A549 (cell line): ENCODE measurements around the gene CD19. TPM values are rescaled to one million over a fixed set of nuclear protein-coding genes. Genes with fewer than 3 reads are reported as not detected.

ENCODE experiments used
- ATAC-seq, 2 experiments: fragments of 200-7000 bp in 1 of 2; fragments of >200 bp in 1 of 2; cut with Nextera tagmentation in 1 of 2; cut with Tn5 transposase in 1 of 2; 3 replicates each; pipeline versions ENCODE4 v1.8.0 to v1.9.1; 2018 to 2020; ENCODE audit warnings: mild to moderate bottlenecking in 1 of 2, moderate library complexity in 1 of 2
- CTCF ChIA-PET: fragments of 300-600 bp; sonication (Branson Sonifier 250); formaldehyde crosslinking; extraction: SDS; loops from one replicate; lab custom pipeline; 2021; ENCODE audit warnings: antibody characterized with exemption, inconsistent platforms; lab: Yijun Ruan, JAX
- POLR2A ChIA-PET: fragments of 350-600 bp; formaldehyde crosslinking; extraction: SDS; loops from one replicate; lab custom pipeline; 2021; ENCODE audit warnings: antibody characterized with exemption, inconsistent platforms; lab: Yijun Ruan, JAX
- DNase-seq, 2 experiments: peaks; one replicate each; pipeline versions ENCODE4 v3.0.0 to v3.0.0-alpha.2; 2011 to 2016; ENCODE audit warnings: low read depth in 1 of 2, low spot score in 1 of 2
- FAIRE-seq: peaks from 2 replicates; lab custom pipeline; 2011; peaks lifted over from hg19 to GRCh38; lab: Jason Lieb, UNC
- H3K27ac ChIP-seq, 2 experiments: fragments of >200 bp; sonication (Bioruptor Twin); formaldehyde crosslinking; 3 replicates each; pipeline ENCODE4 v1.5.1; 2016 to 2017
- H3K4me1 ChIP-seq: fragments of >200 bp; sonication (Bioruptor Twin); formaldehyde crosslinking; 3 replicates; pipeline ENCODE4 v1.6.1; 2016
- H3K4me2 ChIP-seq: fragments of >200 bp; sonication (Bioruptor Twin); formaldehyde crosslinking; 3 replicates; pipeline ENCODE4 v1.6.1; 2016
- H3K4me3 ChIP-seq: fragments of >200 bp; sonication (Bioruptor Twin); formaldehyde crosslinking; 3 replicates; pipeline ENCODE4 v1.5.1; 2016
- H3K9me3 ChIP-seq: fragments of >200 bp; sonication (Bioruptor Twin); formaldehyde crosslinking; 3 replicates; pipeline ENCODE4 v1.6.1; 2016
- BCL3 ChIP-seq: fragments of >200 bp; sonication (Bioruptor Twin); formaldehyde crosslinking; IDR thresholded peaks from 3 replicates; pipeline ENCODE4 v1.6.1; 2016
- CBX2 ChIP-seq: fragments of 200-600 bp; sonication (generic); IDR thresholded peaks from 2 replicates; pipeline ENCODE4 v1.6.1; 2016; ENCODE audit warnings: low read depth, mild to moderate bottlenecking, borderline replicate concordance
- CBX8 ChIP-seq: fragments of 200-600 bp; sonication (generic); IDR thresholded peaks from 2 replicates; pipeline ENCODE4 v1.6.1; 2016
- CHD2 ChIP-seq: fragments of 150-350 bp; IDR thresholded peaks from 2 replicates; pipeline ENCODE4 v1.6.1; 2014; ENCODE audit warnings: low read length; ENCODE audit not compliant: partially characterized antibody
- CHD4 ChIP-seq: fragments of 200-600 bp; sonication (generic); IDR thresholded peaks from 2 replicates; pipeline ENCODE4 v1.6.1; 2016; ENCODE audit warnings: antibody characterized with exemption, mild to moderate bottlenecking, borderline replicate concordance
- ELK1 ChIP-seq: fragments of 150-350 bp; IDR thresholded peaks from 2 replicates; pipeline ENCODE4 v1.6.1; 2014; ENCODE audit warnings: low read depth, mild to moderate bottlenecking, low read length
- FOSB ChIP-seq: fragments of 250-450 bp; sonication (Bioruptor Pico); IDR thresholded peaks from 2 replicates; pipeline ENCODE4 v1.5.0; 2020; ENCODE audit warnings: mild to moderate bottlenecking, moderate library complexity
- FOXS1 ChIP-seq: fragments of 250-450 bp; sonication (Bioruptor Pico); IDR thresholded peaks from 2 replicates; pipeline ENCODE4 v1.5.0; 2020; ENCODE audit warnings: mild to moderate bottlenecking, moderate library complexity
- HDAC2 ChIP-seq: fragments of 200-600 bp; sonication (generic); IDR thresholded peaks from 2 replicates; pipeline ENCODE4 v1.6.1; 2016
- HEYL ChIP-seq: fragments of 250-450 bp; sonication (Bioruptor Pico); IDR thresholded peaks from 2 replicates; pipeline ENCODE4 v1.8.0; 2021; ENCODE audit warnings: mild to moderate bottlenecking, moderate library complexity
- HOXB13 ChIP-seq: fragments of 250-450 bp; sonication (Bioruptor Pico); IDR thresholded peaks from 2 replicates; pipeline ENCODE4 v1.5.0; 2020; ENCODE audit warnings: low read depth, mild to moderate bottlenecking, moderate library complexity
- HOXB5 ChIP-seq: fragments of 250-450 bp; sonication (Bioruptor Pico); IDR thresholded peaks from 2 replicates; pipeline ENCODE4 v1.5.0; 2020; ENCODE audit warnings: mild to moderate bottlenecking, moderate library complexity
- JUNB ChIP-seq: fragments of >200 bp; sonication (Bioruptor Twin); formaldehyde crosslinking; IDR thresholded peaks from 2 replicates; pipeline ENCODE4 v1.6.1; 2016
- MAX ChIP-seq: IDR thresholded peaks from 2 replicates; pipeline ENCODE4 v1.6.1; 2012
- NR3C1 ChIP-seq: fragments of >200 bp; sonication (Bioruptor Twin); formaldehyde crosslinking; IDR thresholded peaks from 3 replicates; pipeline ENCODE4 v1.6.1; 2017
- PHF8 ChIP-seq: fragments of 200-600 bp; sonication (generic); IDR thresholded peaks from 2 replicates; pipeline ENCODE4 v1.6.1; 2016; ENCODE audit warnings: low read depth, mild to moderate bottlenecking, antibody characterized with exemption, moderate library complexity, borderline replicate concordance
- REST ChIP-seq: fragments of 200-600 bp; sonication (generic); IDR thresholded peaks from 2 replicates; pipeline ENCODE4 v1.6.1; 2016; ENCODE audit warnings: antibody characterized with exemption, mild to moderate bottlenecking, moderate library complexity
- ZFP36 ChIP-seq: fragments of 450-650 bp; IDR thresholded peaks from 2 replicates; pipeline ENCODE4 v1.6.1; 2014; ENCODE audit warnings: borderline replicate concordance; ENCODE audit not compliant: partially characterized antibody
- ZSCAN20 ChIP-seq: fragments of 250-450 bp; sonication (Bioruptor Pico); IDR thresholded peaks from 2 replicates; pipeline ENCODE4 v1.8.0; 2022; ENCODE audit warnings: mild to moderate bottlenecking, moderate library complexity
- WGBS: methylation state at CpG from one replicate; pipeline ENCODE4 v1.1.6; 2017; ENCODE audit errors: missing lambda C conversion rate; 5-methylcytosine and 5-hydroxymethylcytosine counted together
- polyA plus RNA-seq, 4 experiments: library from polyadenylated mRNA; depleted of rRNA in 3 of 4; stranded (reverse); fragments of >200 nt; fragmentation: RNase III in 1 of 4; extraction: RNeasy Plus Mini Kit Qiagen cat#74134 plus additional on column Dnase treatment in 1 of 4; gene quantifications; 2 replicates in 3 of 4; 3 replicates in 1 of 4; pipeline ENCODE4 v1.2.3, GENCODE V29; 2011 to 2017

CD19 gene
- polyA plus RNA-seq, 2 of the 4 experiments (the other 2 are of a cell fraction) = not detected

- POLR2A ChIA-PET = interaction anchor here (2.2 kb wide), 1 partner anchor 10 kb away, joined by 5 read pairs; no protein-coding TSS in a partner anchor
- CTCF ChIA-PET = interaction anchor here (0.8 to 3.7 kb wide), 4 partner anchors 10 to 15 kb away, joined by 3 to 15 read pairs (median 4); partner anchors contain the start of gene SPNS1
- no peak for FAIRE-seq
Measured at GRCh38 chr16:28984091-28984490, 52.3 kb downstream of the CD19 start.

More at GRCh38 chr16:28984091-28984490, 52.3 kb downstream of the CD19 start:
- Histone ChIP-seq H3K9me3 (no peaks in the 10 kb centered on the region), H3K27ac (peak overlapping the region; percentile 38 to 78; a peak in 4 of 6 replicates), H3K4me1 (peaks cover 15% of the 10 kb centered on the region; the same call in 2 of the 3 replicates), H3K4me3 (no peak overlapping the region), H3K4me2 (peak overlapping the region; percentile 36; the same call in 2 of the 3 replicates)
- WGBS = 76% methylated on average over 9 of the region's 12 CpGs
- DNase-seq (no peak), ATAC-seq (no peak; a peak in 2 of 6 replicates)
- TF ChIP-seq HOXB13 (CRISPR knock-in tag) (no peak), HDAC2 (no peak), HEYL (CRISPR knock-in tag) (no peak), CHD4 (no peak), FOSB (CRISPR knock-in tag) (no peak), CHD2 (no peak), ZSCAN20 (CRISPR knock-in tag) (no peak), HOXB5 (CRISPR knock-in tag) (no peak), CBX8 (no peak), JUNB (no peak), CBX2 (no peak), PHF8 (no peak), NR3C1 (no peak), ZFP36 (no peak), BCL3 (no peak), FOXS1 (CRISPR knock-in tag) (no peak), ELK1 (no peak), REST (no peak), MAX (no peak)
